DND-41 (cell line): ENCODE measurements around the gene CPNE9.
A peak's percentile ranks its signal among the peaks of the same experiment; 100 is the strongest.

Source experiments
- ATAC-seq: fragments of 200-7000 bp; cut with Tn5 transposase; 3 replicates; pipeline ENCODE4 v1.9.1; 2021; ENCODE audit warnings: low read depth; ENCODE audit not compliant: insufficient read depth
- DNase-seq: peaks from one replicate; pipeline ENCODE4 v3.0.0-alpha.2; 2020
- H2AFZ ChIP-seq: 2 replicates; pipeline ENCODE4 v1.6.0; 2012; ENCODE audit warnings: low read depth, low read length
- H3K27ac ChIP-seq: 2 replicates; pipeline ENCODE4 v1.5.1; 2012; ENCODE audit warnings: low read length, inconsistent platforms
- H3K27me3 ChIP-seq: fragments of 200-600 bp; sonication (generic); 2 replicates; pipeline ENCODE4 v1.6.0; 2012; ENCODE audit warnings: low read length, mild to moderate bottlenecking, inconsistent platforms; ENCODE audit not compliant: insufficient read depth, poor library complexity
- H3K36me3 ChIP-seq: 2 replicates; pipeline ENCODE4 v1.5.1; 2012; ENCODE audit warnings: low read length, inconsistent platforms; ENCODE audit not compliant: insufficient read depth
- H3K4me1 ChIP-seq: 2 replicates; pipeline ENCODE4 v1.5.1; 2012; ENCODE audit warnings: mild to moderate bottlenecking, low read length; ENCODE audit not compliant: insufficient read depth
- H3K4me2 ChIP-seq: 2 replicates; pipeline ENCODE4 v1.6.0; 2012; ENCODE audit warnings: mild to moderate bottlenecking, moderate library complexity, low read length, inconsistent platforms; ENCODE audit not compliant: insufficient read depth
- H3K4me3 ChIP-seq, 2 experiments: fragments of 200-600 bp in 1 of 2; shearing (Covaris generic) in 1 of 2; 2 replicates each; pipeline ENCODE4 v1.5.1; 2012 to 2016; ENCODE audit warnings: inconsistent platforms in 2 of 2, low read length in 2 of 2, mild to moderate bottlenecking in 2 of 2, low read depth in 1 of 2, moderate library complexity in 1 of 2
- H3K79me2 ChIP-seq: 2 replicates; pipeline ENCODE4 v1.6.0; 2012; ENCODE audit warnings: low read length, inconsistent platforms; ENCODE audit not compliant: insufficient read depth
- H3K9ac ChIP-seq: 2 replicates; pipeline ENCODE4 v1.6.0; 2012; ENCODE audit warnings: low read depth, mild to moderate bottlenecking, inconsistent platforms, low read length, moderate library complexity
- H3K9me3 ChIP-seq: 2 replicates; pipeline ENCODE4 v1.5.1; 2012; ENCODE audit warnings: low read length, moderate library complexity, mild to moderate bottlenecking, inconsistent platforms; ENCODE audit not compliant: insufficient read depth, severe bottlenecking
- H4K20me1 ChIP-seq: 2 replicates; pipeline ENCODE4 v1.6.0; 2012; ENCODE audit warnings: low read length; ENCODE audit not compliant: insufficient read depth
- CTCF ChIP-seq: IDR thresholded peaks from 2 replicates; pipeline ENCODE4 v1.5.1; 2012; ENCODE audit warnings: borderline replicate concordance, low read length, moderate library complexity, mild to moderate bottlenecking; ENCODE audit not compliant: poor library complexity, severe bottlenecking; ENCODE audit errors: extremely low read depth
- EZH2 ChIP-seq: IDR thresholded peaks from 3 replicates; pipeline ENCODE4 v1.6.1; 2012; ENCODE audit warnings: borderline replicate concordance, low read depth, mild to moderate bottlenecking, moderate library complexity, low read length, inconsistent platforms; ENCODE audit not compliant: severe bottlenecking

CPNE9 gene

GRCh38 chr3:9732740-9733115, 29.1 kb downstream of the CPNE9 start:
- TF ChIP-seq CTCF (no peak), EZH2 (no peak)
- Histone ChIP-seq H3K4me3 (peak overlapping the region; percentile 84 to 88; a peak in 3 of 4 replicates), H3K9me3 (no peaks in the 10 kb centered on the region), H3K79me2 (peaks cover 57% of the 10 kb centered on the region), H3K27ac (peak overlapping the region; percentile 100), H3K36me3 (peaks cover 49% of the 10 kb centered on the region), H4K20me1 (peaks cover 39% of the 10 kb centered on the region), H3K4me1 (peaks cover 38% of the 10 kb centered on the region), H3K9ac (peak overlapping the region; percentile 96), H3K4me2 (peak overlapping the region; percentile 95), H3K27me3 (no peaks in the 10 kb centered on the region), H2AFZ (no peak overlapping the region)
- DNase-seq (no peak), ATAC-seq (no peak)

GRCh38 chr3:9736831-9737230, 33.2 kb downstream of the CPNE9 start:
- no peaks in the 10 kb centered on the region for H3K27me3 ChIP-seq
- no peak overlapping the region for H2AFZ ChIP-seq
- H3K79me2 ChIP-seq: peaks cover 65% of the 10 kb centered on the region
- H3K9me3 ChIP-seq: no peaks in the 10 kb centered on the region
- peaks cover 67% of the 10 kb centered on the region for H4K20me1 ChIP-seq
- ATAC-seq (no peak), DNase-seq (no peak)
- no peak overlapping the region for H3K27ac ChIP-seq
- H3K9ac ChIP-seq: no peak overlapping the region
- peaks cover 90% of the 10 kb centered on the region for H3K36me3 ChIP-seq
- H3K4me2 ChIP-seq: no peak overlapping the region
- no peak overlapping the region for H3K4me3 ChIP-seq
- H3K4me1 ChIP-seq: peaks cover 28% of the 10 kb centered on the region
- no peak for TF ChIP-seq CTCF
- TF ChIP-seq EZH2: no peak

- no peak overlapping the region for H3K4me3 ChIP-seq
- H2AFZ ChIP-seq: no peak overlapping the region
- TF ChIP-seq EZH2: no peak
- TF ChIP-seq CTCF: no peak
- H3K27me3 ChIP-seq: no peaks in the 10 kb centered on the region
- H3K9me3 ChIP-seq: no peaks in the 10 kb centered on the region
- H4K20me1 ChIP-seq: peaks cover 51% of the 10 kb centered on the region
- ATAC-seq (no peak), DNase-seq (no peak)
- H3K9ac ChIP-seq: no peak overlapping the region
- H3K4me2 ChIP-seq: no peak overlapping the region
- peaks cover 10% of the 10 kb centered on the region; the same call in 1 of the 2 replicates for H3K4me1 ChIP-seq
- H3K36me3 ChIP-seq: peaks cover 100% of the 10 kb centered on the region
- no peak overlapping the region for H3K27ac ChIP-seq
- H3K79me2 ChIP-seq: peaks cover 42% of the 10 kb centered on the region
Observed at GRCh38 chr3:9739181-9739580, 35.5 kb downstream of the CPNE9 start.

- peaks cover 100% of the 10 kb centered on the region for H3K36me3 ChIP-seq
- ATAC-seq: no peak
Observed at GRCh38 chr3:9742560-9742959, 38.9 kb downstream of the CPNE9 start.

More at GRCh38 chr3:9742560-9742959, 38.9 kb downstream of the CPNE9 start:
- no peaks in the 10 kb centered on the region for H3K4me1 ChIP-seq
- no peaks in the 10 kb centered on the region for H3K27me3 ChIP-seq
- peaks cover 33% of the 10 kb centered on the region for H4K20me1 ChIP-seq
- no peak overlapping the region for H3K4me2 ChIP-seq
- TF ChIP-seq EZH2 (no peak), CTCF (no peak)
- H3K79me2 ChIP-seq: peaks cover 12% of the 10 kb centered on the region; the same call in 1 of the 2 replicates
- no peaks in the 10 kb centered on the region for H3K9me3 ChIP-seq
- H2AFZ ChIP-seq: no peak overlapping the region
- no peak overlapping the region for H3K4me3 ChIP-seq
- no peak for DNase-seq
- no peak overlapping the region for H3K27ac ChIP-seq
- H3K9ac ChIP-seq: no peak overlapping the region
